H1 (cell line): Measurements from ENCODE around the gene DHRS9. TPM values are rescaled to one million over a fixed set of nuclear protein-coding genes. Genes with fewer than 3 reads are reported as not detected.

Experiments
- CTCF ChIA-PET: fragments of 300-600 bp; sonication (Branson Sonifier 250); formaldehyde crosslinking; loops from one replicate; lab custom pipeline; 2021; ENCODE audit not compliant: partially characterized antibody; lab: Charles Lee
- POLR2A ChIA-PET: fragments of 300-600 bp; sonication (Branson Sonifier 250); formaldehyde crosslinking; loops from one replicate; lab custom pipeline; 2021; ENCODE audit warnings: inconsistent platforms; ENCODE audit not compliant: partially characterized antibody; lab: Charles Lee
- DNase-seq, 2 experiments: peaks; one replicate each; pipeline versions ENCODE4 v3.0.0 to v3.0.0-alpha.2; 2010 to 2022; ENCODE audit warnings: low spot score in 2 of 2, low read depth in 1 of 2, mixed read lengths in 1 of 2
- FAIRE-seq: peaks from 2 replicates; lab custom pipeline; 2011; peaks lifted over from hg19 to GRCh38; lab: Jason Lieb, UNC
- H2AFZ ChIP-seq: 2 replicates; pipeline ENCODE4 v1.8.1; 2012; ENCODE audit warnings: low read length, inconsistent platforms
- H2AK5ac ChIP-seq: 2 replicates; pipeline ENCODE4 v1.6.1; 2013; ENCODE audit warnings: low read depth, low read length
- H2BK120ac ChIP-seq: replicated peaks from 2 replicates; pipeline ENCODE3; 2013; ENCODE audit warnings: low read depth, low read length, inconsistent platforms
- H2BK12ac ChIP-seq: 2 replicates; pipeline ENCODE4 v1.6.1; 2013; ENCODE audit warnings: low read depth, low read length
- H2BK15ac ChIP-seq: 2 replicates; pipeline ENCODE4 v1.6.1; 2013; ENCODE audit warnings: low read length
- H2BK20ac ChIP-seq: 2 replicates; pipeline ENCODE4 v1.6.1; 2013; ENCODE audit warnings: low read length
- H2BK5ac ChIP-seq: 2 replicates; pipeline ENCODE4 v1.6.1; 2013; ENCODE audit warnings: low read depth, low read length
- H3K14ac ChIP-seq: 2 replicates; pipeline ENCODE4 v1.6.1; 2013; ENCODE audit warnings: inconsistent platforms; ENCODE audit not compliant: insufficient read length
- H3K18ac ChIP-seq: 2 replicates; pipeline ENCODE4 v1.6.1; 2013; ENCODE audit warnings: low read length; ENCODE audit errors: extremely low read depth
- H3K23ac ChIP-seq: 2 replicates; pipeline ENCODE4 v1.6.1; 2013; ENCODE audit warnings: inconsistent platforms; ENCODE audit not compliant: insufficient read length
- H3K23me2 ChIP-seq: 2 replicates; pipeline ENCODE4 v1.6.1; 2013; ENCODE audit warnings: low read depth, low read length
- H3K27ac ChIP-seq: 2 replicates; pipeline ENCODE4 v1.6.1; 2011; ENCODE audit warnings: low read depth, low read length, inconsistent platforms
- H3K27me3 ChIP-seq, 4 experiments: replicated peaks in 1 of 4; 1 replicate in 1 of 4; 2 replicates in 3 of 4; pipeline versions ENCODE4 v1.6.1 to v1.8.1; 2011 to 2013; ENCODE audit warnings: low read length in 3 of 4, mild to moderate bottlenecking in 3 of 4, inconsistent platforms in 2 of 4, mixed read lengths in 2 of 4, moderate library complexity in 1 of 4; ENCODE audit not compliant: control insufficient read depth in 3 of 4, insufficient read depth in 3 of 4; ENCODE audit errors: extremely low read depth in 1 of 4
- H3K36me3 ChIP-seq, 4 experiments: 2 replicates each; pipeline versions ENCODE4 v1.6.1 to v1.8.1; 2011 to 2013; ENCODE audit warnings: mild to moderate bottlenecking in 4 of 4, low read length in 3 of 4, moderate library complexity in 2 of 4, control low read depth in 1 of 4, inconsistent platforms in 1 of 4; ENCODE audit not compliant: insufficient read depth in 4 of 4, control insufficient read depth in 2 of 4
- H3K4ac ChIP-seq: replicated peaks from 2 replicates; pipeline ENCODE3; 2013; ENCODE audit warnings: low read length, low read depth, mixed read lengths, inconsistent platforms; ENCODE audit not compliant: insufficient read length
- H3K4me1 ChIP-seq, 4 experiments: replicated peaks in 1 of 4; 1 replicate in 1 of 4; 2 replicates in 3 of 4; pipeline versions ENCODE4 v1.6.1 to v1.8.1; 2011 to 2013; ENCODE audit warnings: low read length in 3 of 4, inconsistent platforms in 2 of 4, mixed read lengths in 1 of 4; ENCODE audit not compliant: insufficient read depth in 4 of 4, control insufficient read depth in 3 of 4
- H3K4me2 ChIP-seq, 2 experiments: 2 replicates each; pipeline versions ENCODE4 v1.6.1 to v1.8.1; 2011 to 2013; ENCODE audit warnings: low read depth in 2 of 2, low read length in 2 of 2, control low read depth in 1 of 2, inconsistent platforms in 1 of 2, mild to moderate bottlenecking in 1 of 2; ENCODE audit not compliant: insufficient read depth in 1 of 2
- H3K4me3 ChIP-seq, 4 experiments: fragments of 200-600, 300-600 bp in 1 of 4; sonication (generic), shearing (Covaris generic), sonication (Bioruptor Twin) in 1 of 4; 2 replicates each; pipeline versions ENCODE4 v1.5.1 to v1.8.1; 2011 to 2016; ENCODE audit warnings: low read length in 4 of 4, low read depth in 3 of 4, control low read depth in 2 of 4, inconsistent platforms in 2 of 4, mild to moderate bottlenecking in 2 of 4, mixed read lengths in 1 of 4, moderate library complexity in 1 of 4; ENCODE audit not compliant: insufficient read depth in 2 of 4; ENCODE audit errors: extremely low read depth in 1 of 4
- H3K56ac ChIP-seq: replicated peaks from 2 replicates; pipeline ENCODE3; 2013; ENCODE audit warnings: low read depth, mild to moderate bottlenecking, mixed read lengths, low read length, inconsistent platforms; ENCODE audit not compliant: insufficient read length
- H3K79me1 ChIP-seq: 2 replicates; pipeline ENCODE4 v1.6.1; 2013; ENCODE audit warnings: low read depth, low read length, control low read depth
- H3K79me2 ChIP-seq, 2 experiments: 2 replicates each; pipeline versions ENCODE4 v1.6.1 to v1.8.1; 2012 to 2013; ENCODE audit warnings: low read length in 2 of 2, mild to moderate bottlenecking in 2 of 2, inconsistent platforms in 1 of 2; ENCODE audit not compliant: insufficient read depth in 2 of 2, control insufficient read depth in 1 of 2
- H3K9ac ChIP-seq, 4 experiments: replicated peaks in 1 of 4; 1 replicate in 1 of 4; 2 replicates in 3 of 4; pipeline versions ENCODE4 v1.6.1 to v1.8.1; 2011 to 2013; ENCODE audit warnings: low read depth in 3 of 4, low read length in 3 of 4, control low read depth in 2 of 4, mild to moderate bottlenecking in 2 of 4, moderate library complexity in 2 of 4, inconsistent platforms in 1 of 4; ENCODE audit errors: extremely low read depth in 1 of 4
- H3K9me3 ChIP-seq, 2 experiments: 2 replicates each; pipeline versions ENCODE4 v1.6.1 to v1.8.1; 2012 to 2013; ENCODE audit warnings: mild to moderate bottlenecking in 2 of 2, moderate library complexity in 2 of 2, control low read depth in 1 of 2, inconsistent platforms in 1 of 2, low read depth in 1 of 2, low read length in 1 of 2, mixed read lengths in 1 of 2; ENCODE audit not compliant: insufficient read depth in 2 of 2
- H4K20me1 ChIP-seq, 2 experiments: replicated peaks in 1 of 2; 2 replicates each; pipeline versions ENCODE3 to v1.8.1; 2011 to 2013; ENCODE audit warnings: inconsistent platforms in 2 of 2, low read length in 2 of 2, mild to moderate bottlenecking in 1 of 2; ENCODE audit not compliant: insufficient read depth in 2 of 2, control insufficient read depth in 1 of 2
- H4K5ac ChIP-seq: 2 replicates; pipeline ENCODE4 v1.6.1; 2013; ENCODE audit warnings: low read length, low read depth, mixed read lengths, inconsistent platforms; ENCODE audit not compliant: insufficient read length
- H4K8ac ChIP-seq: 2 replicates; pipeline ENCODE4 v1.8.0; 2013; ENCODE audit warnings: mild to moderate bottlenecking, moderate library complexity, low read length, inconsistent platforms; ENCODE audit not compliant: insufficient read depth; ENCODE audit errors: extremely low read depth
- H4K91ac ChIP-seq: replicated peaks from 2 replicates; pipeline ENCODE3; 2013; ENCODE audit warnings: low read length, mixed read lengths, inconsistent platforms; ENCODE audit not compliant: insufficient read length
- GTF2F1 ChIP-seq: IDR thresholded peaks from 2 replicates; pipeline ENCODE4 v1.6.1; 2012; ENCODE audit warnings: low read depth, low read length, improper control_type of control experiment, borderline replicate concordance
- NANOG ChIP-seq: IDR thresholded peaks from 2 replicates; pipeline ENCODE4 v1.6.1; 2011; ENCODE audit warnings: low read length, low read depth, mild to moderate bottlenecking, inconsistent platforms; ENCODE audit not compliant: insufficient read depth, poor library complexity, severe bottlenecking
- POLR2A ChIP-seq, 2 experiments: IDR thresholded peaks; 1 replicate in 1 of 2; 2 replicates in 1 of 2; pipeline ENCODE4 v1.6.1; 2011; ENCODE audit warnings: low read depth in 2 of 2, low read length in 2 of 2, mild to moderate bottlenecking in 2 of 2; ENCODE audit errors: control extremely low read depth in 1 of 2
- SAP30 ChIP-seq: fragments of 300-600 bp; sonication (generic); IDR thresholded peaks from 2 replicates; pipeline ENCODE4 v1.7.1; 2012; ENCODE audit warnings: low read length, moderate library complexity, mild to moderate bottlenecking, inconsistent platforms; ENCODE audit not compliant: insufficient read depth, insufficient replicate concordance
- WGBS, 2 experiments: shearing (Covaris generic) in 1 of 2; methylation state at CpG; one replicate each; pipeline versions ENCODE4 v1.1.6 to v1.1.7; 2013 to 2015; ENCODE audit warnings: low lambda C conversion rate in 2 of 2, mixed read lengths in 2 of 2, inconsistent platforms in 1 of 2, low coverage in 1 of 2, missing lambda C conversion rate in 1 of 2; ENCODE audit not compliant: insufficient replicate concordance in 2 of 2, insufficient coverage in 1 of 2, insufficient read length in 1 of 2; ENCODE audit errors: extremely low coverage in 1 of 2, missing lambda C conversion rate in 1 of 2; 5-methylcytosine and 5-hydroxymethylcytosine counted together
- polyA plus RNA-seq, 7 experiments: library from polyadenylated mRNA; depleted of rRNA in 3 of 7; stranded (reverse) in 5 of 7; unstranded in 2 of 7; fragments of >200 nt in 5 of 7; fragments of 200-250 nt in 2 of 7; gene quantifications; 1 replicate in 5 of 7; 2 replicates in 1 of 7; 4 replicates in 1 of 7; pipeline versions ENCODE4 v1.2.1 to v1.2.3, GENCODE V29; 2011 to 2013; ENCODE audit warnings: missing spikeins in 2 of 7, mixed read lengths in 2 of 7
- total RNA-seq: library from RNA; stranded (reverse); fragmentation: NEBNext Ultra II Directional; extraction: Animal tissue kit (Norgen Biotek cat#: 25700); gene quantifications from 2 replicates; pipeline ENCODE4 v1.2.1, GENCODE V29; 2021
- TF ChIP-seq, protein P1 (sequence below): IDR thresholded peaks from 2 replicates; pipeline ENCODE4 v1.6.1; 2012; ENCODE audit warnings: inconsistent platforms

Gene DHRS9
- total and polyA plus RNA-seq, 2 of the 8 experiments (the other 6 are each of a cell fraction or from before 2014, with no cell fraction given), result not detected

- H3K4me3 ChIP-seq, result no peak overlapping the region
- no peaks in the 10 kb centered on the region for H4K20me1 ChIP-seq
- no peak overlapping the region for H2BK12ac ChIP-seq
- H3K4ac ChIP-seq, result no peak overlapping the region
- H4K8ac ChIP-seq, result no peak overlapping the region; the same call in 1 of the 2 replicates
- no peak overlapping the region for H2AK5ac ChIP-seq
- FAIRE-seq (no peak), DNase-seq (no peak)
- H3K18ac ChIP-seq, result no peak overlapping the region
- no peak overlapping the region for H3K23ac ChIP-seq
- 90% methylated on average over 4 of the region's 4 CpGs; no CpG with 5 or more reads in 1 of the 2 experiments for WGBS, 2 experiments
- no peak overlapping the region for H2BK15ac ChIP-seq
- H3K9ac ChIP-seq, result no peak overlapping the region
- H3K56ac ChIP-seq, result no peak overlapping the region
- H3K4me1 ChIP-seq, result peaks cover 0 to 3% (median 0%) of the 10 kb centered on the region in 4 experiments; a peak in 1 of 7 replicates
- H3K9me3 ChIP-seq, result no peaks in the 10 kb centered on the region
- no peaks in the 10 kb centered on the region for H3K79me1 ChIP-seq
- H3K4me2 ChIP-seq, result no peak overlapping the region
- CTCF ChIA-PET, result interaction anchor here (1.8 to 4.1 kb wide), 5 partner anchors 10 to 96 kb away, joined by 5 to 22 read pairs (median 11); no protein-coding TSS in a partner anchor
- no peaks in the 10 kb centered on the region for H3K79me2 ChIP-seq
- no peak overlapping the region for H2BK120ac ChIP-seq
- H3K14ac ChIP-seq, result no peak overlapping the region
- no peak overlapping the region for H2BK20ac ChIP-seq
- H2BK5ac ChIP-seq, result no peak overlapping the region
- no peaks in the 10 kb centered on the region for H3K27me3 ChIP-seq
- no peak overlapping the region for H3K27ac ChIP-seq
- H4K91ac ChIP-seq, result no peak overlapping the region
- H3K23me2 ChIP-seq, result no peaks in the 10 kb centered on the region; the same call in 1 of the 2 replicates
- H4K5ac ChIP-seq, result no peak overlapping the region
- H2AFZ ChIP-seq, result no peak overlapping the region
- POLR2A ChIA-PET, result no interaction called here
- no peaks in the 10 kb centered on the region for H3K36me3 ChIP-seq
- TF ChIP-seq, protein P1, sequence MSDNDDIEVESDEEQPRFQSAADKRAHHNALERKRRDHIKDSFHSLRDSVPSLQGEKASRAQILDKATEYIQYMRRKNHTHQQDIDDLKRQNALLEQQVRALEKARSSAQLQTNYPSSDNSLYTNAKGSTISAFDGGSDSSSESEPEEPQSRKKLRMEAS, result no peak
- TF ChIP-seq SAP30, result no peak
- no peak for TF ChIP-seq NANOG
- no peak for TF ChIP-seq GTF2F1
- TF ChIP-seq POLR2A (IDR thresholded peaks at IDR 0.05; ENCODE audit: control extremely low read depth in 1 of 2, low read depth in 2 of 2, low read length in 2 of 2), result no peak
Observed at GRCh38 chr2:169119851-169120250, 50.5 kb downstream of the DHRS9 start.
